Colonic mucosa (tissue), 4 donors: ENCODE results near the gene MYO3A. TPM values are rescaled to one million over a fixed set of nuclear protein-coding genes. Genes with fewer than 3 reads are reported as not detected.
"Not testable (repeated sequence)": the region's sequence is repeated elsewhere in the genome, so short reads cannot be mapped to it uniquely, and the experiment has no call there.

Experiments used
- DNase-seq: peaks from one replicate; pipeline ENCODE4 v3.0.0-alpha.2; 2020
- H3K27ac ChIP-seq: fragments of 200-600 bp; one replicate; pipeline ENCODE4 v1.8.0; 2021
- H3K27me3 ChIP-seq: fragments of 200-600 bp; one replicate; pipeline ENCODE4 v1.8.0; 2021
- H3K36me3 ChIP-seq: fragments of 200-600 bp; one replicate; pipeline ENCODE4 v1.8.0; 2021
- H3K4me1 ChIP-seq: fragments of 200-600 bp; one replicate; pipeline ENCODE4 v1.8.0; 2021; ENCODE audit warnings: mild to moderate bottlenecking
- H3K4me3 ChIP-seq: fragments of 200-600 bp; one replicate; pipeline ENCODE4 v1.8.0; 2021
- H3K9ac ChIP-seq, 2 donors: one replicate each; pipeline ENCODE4 v1.7.0; 2013; ENCODE audit warnings: control low read depth in 2 of 2, low read depth in 2 of 2, low read length in 2 of 2
- H3K9me3 ChIP-seq: fragments of 200-600 bp; one replicate; pipeline ENCODE4 v1.8.0; 2021
- CTCF ChIP-seq: fragments of 200-600 bp; IDR thresholded peaks from one replicate; pipeline ENCODE4 v1.8.0; 2022; ENCODE audit warnings: antibody characterized with exemption, mild to moderate bottlenecking
- intact Hi-C: fragments of 100-400 bp; cut with DNase I; formaldehyde crosslinking; loops from one replicate; pipeline ENCODE4 v1.14.1; 2022
- total RNA-seq, 2 donors: library from RNA; stranded (reverse); fragmentation: NEBNext Ultra II Directional in 1 of 2; extraction: Animal tissue kit (Norgen Biotek cat#: 25700) in 1 of 2; gene quantifications; one replicate each; pipeline ENCODE4 v1.2.1, GENCODE V29; 2021
- donor health status: healthy.
- donor health status: DM: no; HTN: no; CAD: no.
- donor health status: DM: no; HTN: no; CAD: no.

MYO3A gene
- total RNA-seq, 2 donors from 2014 or later, result 0.37 to 1.4 TPM

DNA sequence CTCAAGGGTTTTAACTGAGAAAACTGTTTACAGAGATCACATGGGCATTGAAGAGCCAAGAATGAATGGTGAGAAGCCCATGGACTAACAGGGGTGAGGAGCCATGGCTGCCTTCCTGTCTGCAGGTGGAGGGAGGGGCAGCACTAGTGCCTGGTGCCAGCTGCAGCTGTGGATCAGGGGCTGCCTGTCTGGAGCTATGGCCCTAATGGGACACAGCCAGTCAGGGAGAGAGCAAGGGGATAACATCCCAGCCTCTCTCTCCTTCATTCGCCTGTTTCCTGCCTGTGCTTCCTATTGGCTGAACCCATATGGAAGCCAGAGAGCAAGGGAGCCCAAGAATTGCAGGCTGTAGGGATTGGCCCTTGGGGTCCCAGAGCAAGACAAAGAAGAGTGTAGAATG, 156.7 kb downstream of the MYO3A start:
- intact Hi-C loops, result no loop called here
- TF ChIP-seq CTCF, result no peak
- Histone ChIP-seq H3K4me3 (no peak overlapping the region), H3K36me3 (no peaks in the 10 kb centered on the region), H3K9ac (no peak overlapping the region), H3K4me1 (no peaks in the 10 kb centered on the region), H3K9me3 (no peaks in the 10 kb centered on the region), H3K27me3 (no peaks in the 10 kb centered on the region), H3K27ac (no peak overlapping the region)
- no peak for DNase-seq

GRCh38 chr10:26093229-26093628, 159.2 kb downstream of the MYO3A start:
- Histone ChIP-seq H3K27ac (no peak overlapping the region), H3K9ac (no peak overlapping the region), H3K27me3 (no peaks in the 10 kb centered on the region), H3K4me1 (no peaks in the 10 kb centered on the region), H3K4me3 (no peak overlapping the region), H3K36me3 (no peaks in the 10 kb centered on the region), H3K9me3 (no peaks in the 10 kb centered on the region)
- intact Hi-C loops, result no loop called here
- DNase-seq, result no peak
- no peak for TF ChIP-seq CTCF

- no peak overlapping the region for H3K9ac ChIP-seq
- H3K27ac ChIP-seq, result no peak overlapping the region
- no peak for TF ChIP-seq CTCF
- H3K9me3 ChIP-seq, result no peaks in the 10 kb centered on the region
- intact Hi-C loops, result no loop called here
- H3K27me3 ChIP-seq, result no peaks in the 10 kb centered on the region
- no peak for DNase-seq
- no peaks in the 10 kb centered on the region for H3K36me3 ChIP-seq
- no peak overlapping the region for H3K4me3 ChIP-seq
- no peaks in the 10 kb centered on the region for H3K4me1 ChIP-seq
Observed at GRCh38 chr10:26095781-26096180, 161.8 kb downstream of the MYO3A start.

DNA sequence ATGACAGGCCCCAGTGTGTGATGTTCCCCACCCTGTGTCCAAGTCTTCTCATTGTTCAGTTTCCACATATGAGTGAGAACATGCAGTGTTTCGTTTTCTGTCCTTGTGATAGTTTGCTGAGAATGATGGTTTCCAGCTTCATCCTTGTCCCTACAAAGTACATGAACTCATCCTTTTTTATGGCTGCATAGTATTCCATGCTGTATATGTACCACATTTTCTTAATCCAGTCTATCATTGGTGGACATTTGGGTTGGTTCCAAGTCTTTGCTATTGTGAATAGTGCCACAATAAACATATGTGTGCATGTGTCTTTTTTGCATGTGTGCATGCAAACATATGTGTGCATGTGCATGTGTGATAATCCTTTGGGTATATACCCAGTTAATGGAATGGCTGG, 163.5 kb downstream of the MYO3A start:
- intact Hi-C loops, H3K4me3 ChIP-seq, H3K27me3 ChIP-seq, DNase-seq, H3K9ac ChIP-seq, H3K9me3 ChIP-seq, H3K4me1 ChIP-seq, H3K36me3 ChIP-seq, H3K27ac ChIP-seq: not testable (repeated sequence)

GRCh38 chr10:26112532-26112931, 178.5 kb downstream of the MYO3A start:
- intact Hi-C loops, result no loop called here
- Histone ChIP-seq H3K9me3 (no peaks in the 10 kb centered on the region), H3K36me3 (no peaks in the 10 kb centered on the region), H3K27ac (no peak overlapping the region), H3K9ac (no peak overlapping the region), H3K4me1 (no peaks in the 10 kb centered on the region), H3K4me3 (no peak overlapping the region), H3K27me3 (no peaks in the 10 kb centered on the region)
- no peak for DNase-seq
- no peak for TF ChIP-seq CTCF

DNA sequence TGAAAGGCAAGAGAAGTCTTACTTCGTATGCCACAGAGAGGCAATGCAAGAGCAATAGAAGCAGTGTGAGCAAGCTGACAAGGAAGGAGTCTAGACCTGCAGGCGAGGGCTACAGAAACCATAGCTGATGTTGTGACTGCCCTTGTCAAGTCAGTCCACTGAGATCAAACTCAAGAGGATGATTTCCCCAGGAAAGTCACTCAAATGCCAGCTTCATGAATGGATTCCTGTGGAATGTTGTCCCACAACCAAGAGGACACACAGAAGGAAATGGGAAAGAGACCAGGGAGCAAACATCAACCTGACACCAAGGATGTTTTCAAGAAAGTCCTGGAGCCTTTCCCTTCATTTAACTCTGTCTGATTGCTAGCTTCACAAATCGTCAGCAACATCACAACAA, 204.6 kb downstream of the MYO3A start:
- Histone ChIP-seq H3K27me3 (no peaks in the 10 kb centered on the region), H3K9me3 (no peaks in the 10 kb centered on the region), H3K9ac (no peak overlapping the region), H3K4me1 (no peaks in the 10 kb centered on the region), H3K4me3 (no peak overlapping the region), H3K27ac (no peak overlapping the region), H3K36me3 (no peaks in the 10 kb centered on the region)
- intact Hi-C loops, result no loop called here
- no peak for DNase-seq
- TF ChIP-seq CTCF, result no peak
